Ascending aorta (tissue), 2 donors: ENCODE measurements around the gene ZNF426. TPM values are rescaled to one million over a fixed set of nuclear protein-coding genes. Genes with fewer than 3 reads are reported as not detected.

ENCODE experiments used
- DNase-seq, 2 donors: peaks; one replicate each; pipeline ENCODE4 v3.0.0-alpha.2; 2019; ENCODE audit warnings: low spot score in 2 of 2
- H3K27ac ChIP-seq, 2 donors: fragments of 200-600 bp; sonication (generic); one replicate each; pipeline ENCODE4 v1.5.1; 2016 to 2017; ENCODE audit warnings: mild to moderate bottlenecking in 1 of 2
- H3K27me3 ChIP-seq: fragments of 200-600 bp; sonication (generic); one replicate; pipeline ENCODE4 v1.5.1; 2017
- H3K36me3 ChIP-seq, 2 donors: fragments of 200-600 bp; sonication (generic); one replicate each; pipeline ENCODE4 v1.5.1; 2016
- H3K4me1 ChIP-seq, 2 donors: fragments of 200-600 bp; sonication (generic); one replicate each; pipeline ENCODE4 v1.5.1; 2016 to 2017; ENCODE audit warnings: mild to moderate bottlenecking in 1 of 2
- H3K4me3 ChIP-seq, 2 donors: fragments of 200-600 bp; sonication (generic); one replicate each; pipeline ENCODE4 v1.5.1; 2016 to 2017; ENCODE audit warnings: mild to moderate bottlenecking in 1 of 2
- H3K9me3 ChIP-seq, 2 donors: fragments of 200-600 bp; sonication (generic); one replicate each; pipeline ENCODE4 v1.5.1; 2016
- CTCF ChIP-seq, 3 experiments: fragments of 200-600 bp in 2 of 3; fragments of 450-650 bp in 1 of 3; sonication (generic) in 2 of 3; IDR thresholded peaks; one replicate each; pipeline ENCODE4 v1.5.1; 2016 to 2019; ENCODE audit warnings: antibody characterized with exemption in 3 of 3, mild to moderate bottlenecking in 1 of 3, moderate library complexity in 1 of 3
- intact Hi-C: fragments of 100-400 bp; cut with DNase I; formaldehyde crosslinking; loops from one replicate; pipeline ENCODE4 v1.15.1; 2023
- total RNA-seq: library from RNA; depleted of rRNA; stranded (reverse); fragments of >200 nt; gene quantifications from one replicate; pipeline ENCODE4 v1.1.0, GENCODE V29; 2016

Gene ZNF426
- total RNA-seq, 1 donor from 2014 or later = 24.6 TPM

DNA sequence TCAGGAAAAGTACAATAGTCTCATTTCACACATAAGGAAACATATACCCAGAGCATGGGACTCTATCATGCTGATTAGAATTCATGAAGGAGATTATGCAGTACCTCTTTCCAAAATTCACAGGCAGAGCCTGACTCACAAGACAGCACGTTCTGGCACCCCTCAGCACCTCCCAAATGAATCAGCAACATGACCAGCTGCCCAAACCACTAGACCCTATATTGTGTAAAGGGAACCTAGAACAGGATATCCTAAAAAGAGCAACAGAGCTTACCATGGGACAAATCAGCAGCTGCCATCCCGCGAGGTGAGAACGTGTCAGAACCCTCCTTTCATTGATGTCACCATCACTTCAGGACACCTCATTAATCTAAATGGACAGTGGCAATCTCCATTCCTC lies 2.5 kb downstream of the ZNF426 start:
- intact Hi-C loops = loop anchor here (5.0 kb wide), 3 partner anchors 86 to 256 kb away; partner anchors contain the start of genes ZNF559 and ZNF561
- H3K4me3 ChIP-seq = no peak overlapping the region
- H3K9me3 ChIP-seq = peaks cover 37 to 56% of the 10 kb centered on the region in 2 donors
- DNase-seq = no peak
- H3K27me3 ChIP-seq = no peaks in the 10 kb centered on the region
- TF ChIP-seq CTCF (IDR thresholded peaks at IDR 0.05) = no peak
- peaks cover 54 to 61% of the 10 kb centered on the region in 2 donors for H3K36me3 ChIP-seq
- H3K27ac ChIP-seq = no peak overlapping the region
- H3K4me1 ChIP-seq = peaks cover 0 to 8% of the 10 kb centered on the region in 2 donors

DNA sequence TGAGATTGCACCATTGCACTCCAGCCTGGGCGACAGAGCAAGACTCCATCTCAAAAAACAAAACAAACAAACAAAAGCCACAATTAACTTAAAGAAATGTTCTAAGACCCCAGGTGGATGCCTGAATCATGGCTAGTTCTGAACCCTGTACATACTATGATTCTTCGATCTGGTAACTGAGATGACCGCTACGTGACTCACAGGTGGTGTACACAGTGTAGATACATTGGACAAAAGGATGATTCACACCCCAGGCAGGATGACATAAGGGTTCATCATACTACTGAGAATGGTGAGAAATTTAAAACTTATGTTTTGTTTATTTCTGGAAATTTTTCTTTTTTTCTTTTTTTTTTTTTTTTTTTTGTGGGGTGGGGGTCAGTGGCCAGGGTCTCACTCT lies 6.5 kb downstream of the ZNF426 start:
- Histone ChIP-seq H3K9me3 (peaks cover 77 to 96% of the 10 kb centered on the region in 2 donors), H3K27ac (no peak overlapping the region), H3K27me3 (no peaks in the 10 kb centered on the region), H3K4me3 (peak overlapping the region in 1 of 2 donors; percentile 9), H3K4me1 (no peaks in the 10 kb centered on the region), H3K36me3 (peaks cover 94 to 100% of the 10 kb centered on the region in 2 donors)
- TF ChIP-seq CTCF (IDR thresholded peaks at IDR 0.05) = no peak
- intact Hi-C loops = no loop called here
- DNase-seq = no peak

DNA sequence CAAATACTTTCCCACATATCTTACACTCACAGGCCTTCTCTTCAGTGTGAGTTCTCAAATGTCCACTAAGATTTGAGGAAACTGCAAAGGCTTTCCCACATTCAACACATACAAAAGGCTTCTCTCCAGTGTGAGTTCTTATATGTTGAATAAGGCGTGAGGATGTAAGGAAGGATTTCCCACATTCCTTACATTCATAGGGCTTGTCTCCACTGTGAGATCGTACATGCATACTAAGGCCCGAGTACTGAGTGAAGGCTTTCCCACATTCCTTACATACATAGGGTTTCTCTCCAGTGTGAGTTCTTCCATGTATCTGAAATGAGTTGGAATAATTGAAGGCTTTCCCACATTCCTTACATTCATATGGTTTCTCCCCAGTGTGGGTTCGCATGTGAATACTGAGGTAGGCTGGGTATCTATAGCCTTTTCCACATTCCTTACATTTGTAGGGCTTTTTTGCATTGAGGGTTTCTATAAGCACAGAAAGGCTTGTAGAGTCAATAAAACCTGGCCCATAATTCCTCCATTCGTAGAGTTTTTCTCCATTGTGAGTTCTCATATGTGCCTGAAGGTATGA lies 9.6 kb downstream of the ZNF426 start:
- Histone ChIP-seq H3K9me3 (peaks cover 92 to 98% of the 10 kb centered on the region in 2 donors), H3K36me3 (peaks cover 82 to 94% of the 10 kb centered on the region in 2 donors), H3K4me3 (peak overlapping the region in 1 of 2 donors; percentile 17), H3K4me1 (no peaks in the 10 kb centered on the region), H3K27me3 (no peaks in the 10 kb centered on the region), H3K27ac (no peak overlapping the region)
- TF ChIP-seq CTCF (IDR thresholded peaks at IDR 0.05) = no peak
- no peak for DNase-seq
- intact Hi-C loops = no loop called here

GRCh38 chr19:9523885-9524474 lies 14.5 kb downstream of the ZNF426 start:
- no peak for TF ChIP-seq CTCF (IDR thresholded peaks at IDR 0.05)
- no peak overlapping the region for H3K27ac ChIP-seq
- intact Hi-C loops = no loop called here
- no peaks in the 10 kb centered on the region for H3K4me1 ChIP-seq
- peaks cover 88 to 100% of the 10 kb centered on the region in 2 donors for H3K9me3 ChIP-seq
- DNase-seq = no peak
- H3K4me3 ChIP-seq = no peak overlapping the region
- peaks cover 36 to 52% of the 10 kb centered on the region in 2 donors for H3K36me3 ChIP-seq
- H3K27me3 ChIP-seq = no peaks in the 10 kb centered on the region

GRCh38 chr19:9507285-9507684 lies 31.2 kb downstream of the ZNF426 start:
- Histone ChIP-seq H3K4me1 (no peaks in the 10 kb centered on the region), H3K36me3 (no peaks in the 10 kb centered on the region), H3K4me3 (no peak overlapping the region), H3K27ac (no peak overlapping the region), H3K27me3 (no peaks in the 10 kb centered on the region), H3K9me3 (peaks cover 14 to 74% of the 10 kb centered on the region in 2 donors)
- DNase-seq = no peak
- intact Hi-C loops = no loop called here
- no peak for TF ChIP-seq CTCF (IDR thresholded peaks at IDR 0.05)
